Right atrium auricular region (tissue), 2 donors: ENCODE measurements around the gene CDKN2AIP. TPM values are rescaled to one million over a fixed set of nuclear protein-coding genes. Genes with fewer than 3 reads are reported as not detected.

ENCODE experiments used
- DNase-seq: peaks from one replicate; pipeline ENCODE4 v3.0.0-alpha.2; 2019; ENCODE audit warnings: low spot score
- H3K27ac ChIP-seq, 2 donors: fragments of 200-600 bp; sonication (generic); 1 replicate in 1 of 2; 2 replicates in 1 of 2; pipeline ENCODE4 v1.5.1; 2016 to 2019
- H3K27me3 ChIP-seq, 2 donors: fragments of 200-600 bp; sonication (generic); one replicate each; pipeline versions ENCODE4 v1.5.1 to v1.6.0; 2017 to 2019
- H3K36me3 ChIP-seq: fragments of 200-600 bp; sonication (generic); one replicate; pipeline ENCODE4 v1.5.1; 2016
- H3K4me1 ChIP-seq, 2 donors: fragments of 200-600 bp; sonication (generic); one replicate each; pipeline versions ENCODE4 v1.5.1 to v1.6.0; 2017 to 2019
- H3K4me3 ChIP-seq, 2 donors: fragments of 200-600 bp; sonication (generic); 1 replicate in 1 of 2; 2 replicates in 1 of 2; pipeline ENCODE4 v1.5.1; 2017 to 2019; ENCODE audit warnings: mild to moderate bottlenecking in 1 of 2, moderate library complexity in 1 of 2
- H3K9me3 ChIP-seq, 2 donors: fragments of 200-600 bp; sonication (generic); one replicate each; pipeline ENCODE4 v1.5.1; 2019
- CTCF ChIP-seq, 2 donors: fragments of 200-600 bp; sonication (generic); IDR thresholded peaks; one replicate each; pipeline ENCODE4 v1.5.1; 2019; ENCODE audit warnings: antibody characterized with exemption in 2 of 2
- total RNA-seq, 2 donors: library from RNA; depleted of rRNA; stranded (reverse); fragments of >200 nt; gene quantifications; one replicate each; pipeline ENCODE4 v1.1.0, GENCODE V29; 2016

Gene CDKN2AIP
- total RNA-seq, 2 donors from 2014 or later: 9.7 to 11.1 TPM

GRCh38 chr4:183445097-183445428 is 627 bp downstream of the CDKN2AIP start:
- peaks cover 0 to 47% of the 10 kb centered on the region in 2 donors for H3K4me1 ChIP-seq
- no peaks in the 10 kb centered on the region for H3K27me3 ChIP-seq
- peaks cover 32% of the 10 kb centered on the region for H3K36me3 ChIP-seq
- peak overlapping the region; percentile 98 for H3K27ac ChIP-seq
- no peak for TF ChIP-seq CTCF (IDR thresholded peaks at IDR 0.05)
- peak; percentile 60 for DNase-seq
- H3K4me3 ChIP-seq: peak overlapping the region; percentile 85 to 89
- H3K9me3 ChIP-seq: no peaks in the 10 kb centered on the region

GRCh38 chr4:183447646-183448045 is 3.2 kb downstream of the CDKN2AIP start:
- no peaks in the 10 kb centered on the region for H3K27me3 ChIP-seq
- no peak overlapping the region for H3K4me3 ChIP-seq
- H3K9me3 ChIP-seq: no peaks in the 10 kb centered on the region
- H3K36me3 ChIP-seq: peaks cover 48% of the 10 kb centered on the region
- no peak overlapping the region for H3K27ac ChIP-seq
- DNase-seq: no peak
- peaks cover 0 to 46% of the 10 kb centered on the region in 2 donors for H3K4me1 ChIP-seq
- TF ChIP-seq CTCF (IDR thresholded peaks at IDR 0.05): no peak

GRCh38 chr4:183448436-183448835 is 4.0 kb downstream of the CDKN2AIP start:
- H3K36me3 ChIP-seq: peaks cover 48% of the 10 kb centered on the region
- no peaks in the 10 kb centered on the region for H3K9me3 ChIP-seq
- no peaks in the 10 kb centered on the region for H3K27me3 ChIP-seq
- H3K4me1 ChIP-seq: peaks cover 0 to 38% of the 10 kb centered on the region in 2 donors
- no peak for TF ChIP-seq CTCF (IDR thresholded peaks at IDR 0.05)
- H3K4me3 ChIP-seq: no peak overlapping the region
- no peak overlapping the region for H3K27ac ChIP-seq
- DNase-seq: no peak

GRCh38 chr4:183449193-183449882 is 4.9 kb downstream of the CDKN2AIP start:
- TF ChIP-seq CTCF (IDR thresholded peaks at IDR 0.05): no peak
- H3K36me3 ChIP-seq: peaks cover 48% of the 10 kb centered on the region
- DNase-seq: no peak
- H3K9me3 ChIP-seq: no peaks in the 10 kb centered on the region
- H3K4me3 ChIP-seq: no peak overlapping the region
- H3K27ac ChIP-seq: no peak overlapping the region
- H3K27me3 ChIP-seq: no peaks in the 10 kb centered on the region
- H3K4me1 ChIP-seq: peaks cover 0 to 36% of the 10 kb centered on the region in 2 donors

- Histone ChIP-seq H3K36me3 (peaks cover 48% of the 10 kb centered on the region), H3K4me1 (peaks cover 0 to 36% of the 10 kb centered on the region in 2 donors), H3K27me3 (no peaks in the 10 kb centered on the region), H3K4me3 (no peak overlapping the region), H3K27ac (no peak overlapping the region), H3K9me3 (no peaks in the 10 kb centered on the region)
- TF ChIP-seq CTCF (IDR thresholded peaks at IDR 0.05): no peak
- DNase-seq: no peak
These were observed 5.7 kb downstream of the CDKN2AIP start for GRCh38 chr4:183450108-183450507.
